ENCODE measurements around the gene CDK11A.
"Not testable (repeated sequence)": the region's sequence is repeated elsewhere in the genome, so short reads cannot be mapped to it uniquely, and the experiment has no call there.

CDK11A gene

GRCh38 chr1:1727131-1727651 is 3.0 kb upstream of the CDK11A start:
- DNase-seq (ENCODE audit: extremely low read depth in 1 of 2, low read depth in 1 of 2): not testable (repeated sequence)

- not testable (repeated sequence) for DNase-seq (ENCODE audit: extremely low read depth in 1 of 2, low read depth in 1 of 2)
These were observed 1.9 kb upstream of the CDK11A start for GRCh38 chr1:1726088-1726487.

- no peak for DNase-seq (ENCODE audit: extremely low read depth in 1 of 2, low read depth in 1 of 2)
These were observed 3.0 kb downstream of the CDK11A start for GRCh38 chr1:1721201-1721600.

- not testable (repeated sequence) for DNase-seq (ENCODE audit: extremely low read depth in 1 of 2, low read depth in 1 of 2)
These were observed 8.9 kb downstream of the CDK11A start for GRCh38 chr1:1715109-1715883.

- not testable (repeated sequence) for DNase-seq (ENCODE audit: extremely low read depth in 1 of 2, low read depth in 1 of 2)
These were observed 16.3 kb downstream of the CDK11A start for GRCh38 chr1:1707897-1708296.

GRCh38 chr1:1707241-1707640 is 16.9 kb downstream of the CDK11A start:
- not testable (repeated sequence) for DNase-seq (ENCODE audit: extremely low read depth in 1 of 2, low read depth in 1 of 2)

- not testable (repeated sequence) for DNase-seq (ENCODE audit: extremely low read depth in 1 of 2, low read depth in 1 of 2)
These were observed 18.5 kb downstream of the CDK11A start for GRCh38 chr1:1705623-1706022.

GRCh38 chr1:1704284-1704957 is 19.7 kb downstream of the CDK11A start:
- DNase-seq (ENCODE audit: extremely low read depth in 1 of 2, low read depth in 1 of 2): not testable (repeated sequence)

- no peak for DNase-seq (ENCODE audit: extremely low read depth in 1 of 2, low read depth in 1 of 2)
These were observed 20.4 kb downstream of the CDK11A start for GRCh38 chr1:1703796-1704195.

GRCh38 chr1:1702506-1702905 is 21.7 kb downstream of the CDK11A start:
- not testable (repeated sequence) for DNase-seq (ENCODE audit: extremely low read depth in 1 of 2, low read depth in 1 of 2)

- not testable (repeated sequence) for DNase-seq (ENCODE audit: extremely low read depth in 1 of 2, low read depth in 1 of 2)
These were observed 23.6 kb downstream of the CDK11A start for GRCh38 chr1:1700557-1700956.

GRCh38 chr1:1700067-1700466 is 24.1 kb downstream of the CDK11A start:
- not testable (repeated sequence) for DNase-seq (ENCODE audit: extremely low read depth in 1 of 2, low read depth in 1 of 2)

GRCh38 chr1:1699061-1699460 is 25.1 kb downstream of the CDK11A start:
- not testable (repeated sequence) for DNase-seq (ENCODE audit: extremely low read depth in 1 of 2, low read depth in 1 of 2)

- DNase-seq (ENCODE audit: extremely low read depth in 1 of 2, low read depth in 1 of 2): not testable (repeated sequence)
These were observed 26.6 kb downstream of the CDK11A start for GRCh38 chr1:1697358-1698183.

- DNase-seq (ENCODE audit: extremely low read depth in 1 of 2, low read depth in 1 of 2): not testable (repeated sequence)
These were observed 27.5 kb downstream of the CDK11A start for GRCh38 chr1:1696431-1697357.

GRCh38 chr1:1692714-1693647 is 31.2 kb downstream of the CDK11A start, which contains the start of gene SLC35E2B:
TSS of gene SLC35E2B (minus strand) at chr1:1692795. CDS start at chr1:1676699, 16,096 bp downstream.
- DNase-seq (ENCODE audit: extremely low read depth in 1 of 2, low read depth in 1 of 2): peak; percentile 80 to 90

- peak; percentile 52 to 74 for DNase-seq (ENCODE audit: extremely low read depth in 1 of 2, low read depth in 1 of 2)
These were observed 31.8 kb downstream of the CDK11A start for GRCh38 chr1:1692324-1692713.

GRCh38 chr1:1691443-1691842 is 32.7 kb downstream of the CDK11A start:
- not testable (repeated sequence) for DNase-seq (ENCODE audit: extremely low read depth in 1 of 2, low read depth in 1 of 2)

- DNase-seq (ENCODE audit: extremely low read depth in 1 of 2, low read depth in 1 of 2): not testable (repeated sequence)
These were observed 34.6 kb downstream of the CDK11A start for GRCh38 chr1:1689526-1689925.
